ENCODE measurements around the gene BHLHE40. TPM values are rescaled to one million over a fixed set of nuclear protein-coding genes. Genes with fewer than 3 reads are reported as not detected.

The BHLHE40 gene
- total and polyA plus RNA-seq, 2 of the 8 experiments (the other 6 are each of a cell fraction or from before 2014, with no cell fraction given), result 1.5 to 2.2 TPM

DNA sequence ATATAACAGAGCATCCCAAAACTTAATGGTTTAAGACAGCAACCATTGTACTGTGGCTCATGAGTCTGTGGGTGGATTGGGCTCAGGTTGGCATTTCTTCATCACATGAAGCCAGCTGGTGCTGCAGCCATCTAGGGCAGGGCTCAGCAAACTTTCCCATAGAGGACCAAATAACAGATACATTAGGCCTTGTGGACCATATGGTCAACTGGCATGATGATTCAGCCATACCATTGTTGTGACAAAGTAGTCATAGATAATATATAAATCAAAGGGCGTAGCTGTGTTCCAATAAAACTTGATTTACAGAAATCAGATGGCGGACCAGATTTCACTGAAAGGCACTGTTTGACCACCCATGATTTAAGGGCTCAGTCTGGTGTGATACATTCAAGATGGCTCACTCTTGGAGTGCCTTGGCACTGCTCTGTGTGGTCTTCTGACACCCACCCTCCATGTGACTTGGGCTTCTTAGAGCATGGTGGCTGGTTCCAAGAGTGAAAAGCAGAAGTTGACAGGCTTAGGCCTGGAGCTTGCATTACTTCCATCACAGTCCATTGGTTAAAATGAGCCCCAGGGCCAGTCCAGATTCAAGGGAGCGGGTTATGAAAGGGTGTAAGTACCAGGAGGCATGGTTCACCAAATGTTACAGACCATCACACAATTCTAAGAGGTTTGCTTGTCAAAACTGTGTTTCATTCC, 40.8 kb upstream of the BHLHE40 start (continued):
- no peak for TF ChIP-seq SP1 (IDR thresholded peaks at IDR 0.05; ENCODE audit: low read depth, low read length)
